HUES64 (cell line): Measurements from ENCODE around the gene SOST. TPM values are rescaled to one million over a fixed set of nuclear protein-coding genes. Genes with fewer than 3 reads are reported as not detected.
"Not testable (repeated sequence)": the region's sequence is repeated elsewhere in the genome, so short reads cannot be mapped to it uniquely, and the experiment has no call there.

ENCODE experiments used
- H3K27ac ChIP-seq: 2 replicates; pipeline ENCODE4 v1.7.0; 2013; ENCODE audit warnings: low read depth, low read length, inconsistent platforms
- H3K27me3 ChIP-seq: 2 replicates; pipeline ENCODE4 v1.6.1; 2013; ENCODE audit warnings: mild to moderate bottlenecking, low read length; ENCODE audit not compliant: insufficient read depth
- H3K36me3 ChIP-seq: 2 replicates; pipeline ENCODE4 v1.6.1; 2013; ENCODE audit warnings: mild to moderate bottlenecking, low read length; ENCODE audit not compliant: insufficient read depth
- H3K4me1 ChIP-seq: 2 replicates; pipeline ENCODE4 v1.6.1; 2013; ENCODE audit warnings: mild to moderate bottlenecking, low read length, moderate library complexity; ENCODE audit not compliant: insufficient read depth
- H3K4me3 ChIP-seq: 2 replicates; pipeline ENCODE4 v1.5.1; 2013; ENCODE audit warnings: mild to moderate bottlenecking, low read length, moderate library complexity
- H3K9ac ChIP-seq: 2 replicates; pipeline ENCODE4 v1.6.1; 2013; ENCODE audit warnings: mild to moderate bottlenecking, low read depth, low read length
- H3K9me3 ChIP-seq: 2 replicates; pipeline ENCODE4 v1.6.1; 2013; ENCODE audit warnings: low read depth, low read length; ENCODE audit not compliant: insufficient read depth
- WGBS: fragments of 150-250, 120-280 bp; methylation state at CpG from one replicate; pipeline ENCODE4 v1.1.7; 2013; ENCODE audit warnings: missing lambda C conversion rate; 5-methylcytosine and 5-hydroxymethylcytosine counted together
- polyA plus RNA-seq, 2 experiments: library from polyadenylated mRNA; stranded (reverse); fragments of 50-300 nt; gene quantifications; one replicate each; pipeline ENCODE4 v1.2.3, GENCODE V29; 2013

SOST gene
- polyA plus RNA-seq (2013, experiment 1 of 2), result 0.50 TPM
- polyA plus RNA-seq (2013, experiment 2 of 2), result 0.63 TPM

GRCh38 chr17:43758497-43759174, at the start of gene SOST:
Gene SOST (minus strand): TSS chr17:43758791. CDS start chr17:43758741, 50 bp downstream.
- H3K36me3 ChIP-seq, result no peaks in the 10 kb centered on the region
- no peak within 1 kb of the TSS for H3K27ac ChIP-seq
- H3K9ac ChIP-seq, result no peak within 1 kb of the TSS
- H3K9me3 ChIP-seq, result no peaks in the 10 kb centered on the region
- 85% methylated on average over 24 of the region's 24 CpGs for WGBS
- H3K4me3 ChIP-seq, result no peak within 1 kb of the TSS
- H3K27me3 ChIP-seq, result peaks cover 41% of the 10 kb centered on the region
- H3K4me1 ChIP-seq, result peaks cover 14% of the 10 kb centered on the region

GRCh38 chr17:43808076-43808475, 49.5 kb upstream of the SOST start:
- no peak overlapping the region for H3K4me3 ChIP-seq
- H3K9me3 ChIP-seq, result no peaks in the 10 kb centered on the region
- no peak overlapping the region for H3K9ac ChIP-seq
- WGBS, result 96% methylated on average over 4 of the region's 4 CpGs
- H3K36me3 ChIP-seq, result 0 out of 2 replicates have a peak, but pooled peaks cover 6% of the 10 kb centered on the region
- no peaks in the 10 kb centered on the region for H3K27me3 ChIP-seq
- H3K4me1 ChIP-seq, result peaks cover 26% of the 10 kb centered on the region
- no peak overlapping the region for H3K27ac ChIP-seq

- Histone ChIP-seq H3K36me3 (0 out of 2 replicates have a peak, but pooled peaks cover 5% of the 10 kb centered on the region), H3K27me3 (no peaks in the 10 kb centered on the region), H3K9me3 (no peaks in the 10 kb centered on the region), H3K9ac (no peak overlapping the region), H3K4me1 (peaks cover 37% of the 10 kb centered on the region), H3K4me3 (no peak overlapping the region), H3K27ac (no peak overlapping the region)
Measured at GRCh38 chr17:43805117-43805516, 46.5 kb upstream of the SOST start.

GRCh38 chr17:43803758-43804157, 45.2 kb upstream of the SOST start:
- Histone ChIP-seq H3K4me3 (no peak overlapping the region), H3K9me3 (no peaks in the 10 kb centered on the region), H3K9ac (0 out of 2 replicates have a peak overlapping the region, but pooled peaks have one; percentile 7), H3K27me3 (no peaks in the 10 kb centered on the region), H3K36me3 (0 out of 2 replicates have a peak, but pooled peaks cover 5% of the 10 kb centered on the region), H3K27ac (peak overlapping the region; percentile 62; the same call in 1 of the 2 replicates), H3K4me1 (peaks cover 37% of the 10 kb centered on the region)
- 50% methylated on average over 4 of the region's 4 CpGs for WGBS

GRCh38 chr17:43801844-43802243, 43.3 kb upstream of the SOST start:
- H3K4me1 ChIP-seq, result peaks cover 37% of the 10 kb centered on the region
- 96% methylated on average over 2 of the region's 3 CpGs for WGBS
- H3K36me3 ChIP-seq, result no peaks in the 10 kb centered on the region
- no peaks in the 10 kb centered on the region for H3K27me3 ChIP-seq
- H3K27ac ChIP-seq, result no peak overlapping the region
- no peak overlapping the region for H3K4me3 ChIP-seq
- no peak overlapping the region for H3K9ac ChIP-seq
- peaks cover 4% of the 10 kb centered on the region; the same call in 1 of the 2 replicates for H3K9me3 ChIP-seq

GRCh38 chr17:43800736-43801135, 42.1 kb upstream of the SOST start:
- no peak overlapping the region for H3K9ac ChIP-seq
- H3K4me1 ChIP-seq, result peaks cover 37% of the 10 kb centered on the region
- peaks cover 4% of the 10 kb centered on the region; the same call in 1 of the 2 replicates for H3K9me3 ChIP-seq
- no peak overlapping the region for H3K4me3 ChIP-seq
- no peaks in the 10 kb centered on the region for H3K27me3 ChIP-seq
- H3K36me3 ChIP-seq, result no peaks in the 10 kb centered on the region
- 93% methylated on average over 3 of the region's 3 CpGs for WGBS
- H3K27ac ChIP-seq, result no peak overlapping the region

GRCh38 chr17:43799047-43799446, 40.5 kb upstream of the SOST start:
- no peak overlapping the region for H3K9ac ChIP-seq
- 97% methylated on average over 2 of the region's 2 CpGs for WGBS
- no peak overlapping the region for H3K27ac ChIP-seq
- no peak overlapping the region for H3K4me3 ChIP-seq
- H3K27me3 ChIP-seq, result no peaks in the 10 kb centered on the region
- peaks cover 4% of the 10 kb centered on the region; the same call in 1 of the 2 replicates for H3K9me3 ChIP-seq
- H3K4me1 ChIP-seq, result peaks cover 27% of the 10 kb centered on the region
- no peaks in the 10 kb centered on the region for H3K36me3 ChIP-seq

- 83% methylated on average over 9 of the region's 9 CpGs for WGBS
- H3K4me3 ChIP-seq, H3K9me3 ChIP-seq, H3K36me3 ChIP-seq, H3K27ac ChIP-seq, H3K27me3 ChIP-seq, H3K9ac ChIP-seq: not testable (repeated sequence)
- H3K4me1 ChIP-seq, result peaks cover 17% of the 10 kb centered on the region
Measured at GRCh38 chr17:43798024-43798423, 39.4 kb upstream of the SOST start.

- not testable (repeated sequence) for H3K4me1 ChIP-seq, H3K36me3 ChIP-seq, H3K27ac ChIP-seq, H3K9me3 ChIP-seq, H3K9ac ChIP-seq, H3K27me3 ChIP-seq, H3K4me3 ChIP-seq
- 93% methylated on average over 2 of the region's 4 CpGs for WGBS
Measured at GRCh38 chr17:43792668-43793067, 34.1 kb upstream of the SOST start.

- no peaks in the 10 kb centered on the region for H3K4me1 ChIP-seq
- no peak overlapping the region for H3K9ac ChIP-seq
- H3K9me3 ChIP-seq, result no peaks in the 10 kb centered on the region
- H3K27me3 ChIP-seq, result no peaks in the 10 kb centered on the region
- 39% methylated on average over 3 of the region's 3 CpGs for WGBS
- H3K4me3 ChIP-seq, result 0 out of 2 replicates have a peak overlapping the region, but pooled peaks have one; percentile 13
- no peak overlapping the region for H3K27ac ChIP-seq
- H3K36me3 ChIP-seq, result no peaks in the 10 kb centered on the region
Measured at GRCh38 chr17:43791589-43791988, 33.0 kb upstream of the SOST start.

- H3K4me3 ChIP-seq, result no peak overlapping the region
- 89% methylated on average over 14 of the region's 14 CpGs for WGBS
- H3K36me3 ChIP-seq, result no peaks in the 10 kb centered on the region
- no peaks in the 10 kb centered on the region for H3K27me3 ChIP-seq
- H3K9me3 ChIP-seq, result no peaks in the 10 kb centered on the region
- no peaks in the 10 kb centered on the region for H3K4me1 ChIP-seq
- no peak overlapping the region for H3K9ac ChIP-seq
- no peak overlapping the region for H3K27ac ChIP-seq
Measured at GRCh38 chr17:43790311-43790940, 31.8 kb upstream of the SOST start.
